Fibroblast of upper back skin (primary cell): Measurements from ENCODE around the gene PARP3.

Experiments
- DNase-seq: peaks from one replicate; pipeline ENCODE4 v3.0.0-alpha.2; 2013

PARP3 gene

DNA sequence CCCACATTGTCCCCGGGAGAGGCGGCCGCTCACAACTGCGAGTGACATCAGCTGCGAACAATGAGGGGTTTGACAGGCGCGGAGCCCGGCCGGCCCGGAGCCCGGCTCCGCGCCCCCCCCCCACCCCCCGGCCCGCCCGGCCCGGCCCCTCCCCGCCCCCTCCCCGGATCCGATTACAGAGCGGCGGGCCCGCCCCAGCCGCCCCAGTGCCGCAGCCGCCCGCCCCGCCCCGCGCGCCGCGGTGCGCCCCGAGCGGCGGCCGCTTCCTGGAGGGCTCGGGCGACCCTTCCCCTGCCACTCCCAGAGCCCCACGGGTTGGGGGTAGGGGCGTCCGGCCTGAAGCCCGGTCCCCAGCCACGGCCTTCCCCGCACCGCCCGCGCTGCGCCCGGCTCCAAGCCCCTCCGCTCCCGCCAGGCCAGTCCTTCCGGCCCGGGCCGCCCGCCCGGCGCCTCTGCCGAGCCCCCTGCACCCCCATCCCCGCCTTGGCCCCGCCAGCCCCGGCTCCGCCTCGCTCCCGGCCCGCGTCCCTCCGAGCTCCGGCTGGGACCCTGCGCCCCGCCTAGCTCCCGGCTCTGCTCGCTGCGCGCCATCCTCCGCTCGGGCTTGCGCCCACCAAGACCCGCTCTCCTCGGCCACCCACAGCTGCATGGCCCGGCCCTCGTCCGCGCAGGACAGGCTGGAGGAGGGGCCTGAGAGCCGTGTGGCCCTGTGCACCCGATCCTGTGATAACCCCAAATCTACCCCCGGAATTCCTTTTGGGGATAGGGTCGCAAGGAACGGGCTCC lies 25.4 kb downstream of the PARP3 start, which contains the start of gene PCBP4:
Gene PCBP4 (minus strand): TSS at position 71 of the 786 bp plus-strand sequence. CDS start 6,214 bp downstream, outside the sequence.
- peak; percentile 55 for DNase-seq

DNA sequence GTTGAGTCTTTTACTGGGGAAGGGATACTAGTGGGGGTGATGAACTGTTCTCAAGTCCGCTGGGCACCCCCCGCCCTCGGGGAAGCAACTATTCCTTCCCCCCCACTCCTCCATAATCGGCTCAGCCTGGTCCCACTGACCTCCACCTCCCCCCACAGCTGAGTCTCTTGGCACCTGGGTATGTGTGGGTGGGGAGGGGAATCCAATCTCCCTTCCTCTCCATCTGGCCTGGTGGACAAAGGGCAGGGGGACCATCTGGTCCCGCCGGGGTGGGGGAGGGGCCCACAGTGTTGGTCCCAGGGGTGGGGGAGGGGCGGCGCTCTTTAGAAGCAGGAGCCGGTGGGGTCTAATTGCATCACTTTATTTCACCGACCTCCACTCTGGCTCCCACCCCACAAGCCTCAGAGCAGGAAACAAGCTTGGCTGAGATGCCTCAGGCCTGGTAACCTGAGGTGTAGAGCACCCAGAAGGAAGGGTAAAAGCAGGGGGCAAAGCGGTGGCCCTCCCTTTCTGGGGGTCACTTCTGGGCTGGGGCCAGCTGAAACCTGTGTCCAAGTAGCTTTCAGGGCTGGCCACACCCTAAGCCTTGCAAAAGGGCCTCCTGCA lies 26.1 kb downstream of the PARP3 start:
- DNase-seq, result peak; percentile 57

DNA sequence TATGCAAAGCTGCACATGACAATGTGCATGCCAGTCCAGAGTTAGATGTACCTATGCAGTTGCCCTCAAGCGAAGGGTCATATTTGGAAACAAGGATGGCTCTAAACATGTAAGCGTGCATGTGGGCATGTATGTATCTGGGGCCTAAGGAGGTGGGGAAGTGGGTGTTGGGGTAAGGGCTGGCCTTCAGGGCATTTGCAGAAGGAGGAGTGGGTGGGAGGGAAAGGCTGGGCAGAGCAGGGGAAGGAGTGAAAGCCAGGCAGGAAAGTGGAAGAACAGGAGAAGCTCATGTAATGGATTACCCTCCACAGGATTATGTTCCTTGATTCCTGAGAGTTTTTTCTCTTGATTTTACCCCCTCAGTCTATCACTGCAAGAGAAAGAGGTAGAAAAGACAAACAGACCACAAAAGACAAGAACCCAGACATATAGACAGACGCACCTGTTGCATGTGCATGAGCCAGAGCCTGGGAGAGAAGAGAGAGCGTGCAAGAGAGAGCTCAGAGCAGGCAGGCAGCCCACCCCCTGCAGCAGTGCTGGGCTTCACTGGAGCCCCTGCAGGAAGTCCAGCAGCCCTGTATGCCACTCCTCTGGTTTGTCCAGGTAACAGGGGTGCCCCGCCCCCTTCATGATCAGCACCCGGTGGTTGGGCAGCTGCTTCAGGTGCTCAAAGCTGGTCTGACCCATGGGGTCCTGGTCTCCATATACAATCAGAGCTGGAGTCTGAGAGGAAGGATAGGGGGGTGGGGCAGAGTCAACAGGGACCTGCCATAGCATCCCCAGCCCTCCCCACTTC lies 26.9 kb downstream of the PARP3 start:
- no peak for DNase-seq

DNA sequence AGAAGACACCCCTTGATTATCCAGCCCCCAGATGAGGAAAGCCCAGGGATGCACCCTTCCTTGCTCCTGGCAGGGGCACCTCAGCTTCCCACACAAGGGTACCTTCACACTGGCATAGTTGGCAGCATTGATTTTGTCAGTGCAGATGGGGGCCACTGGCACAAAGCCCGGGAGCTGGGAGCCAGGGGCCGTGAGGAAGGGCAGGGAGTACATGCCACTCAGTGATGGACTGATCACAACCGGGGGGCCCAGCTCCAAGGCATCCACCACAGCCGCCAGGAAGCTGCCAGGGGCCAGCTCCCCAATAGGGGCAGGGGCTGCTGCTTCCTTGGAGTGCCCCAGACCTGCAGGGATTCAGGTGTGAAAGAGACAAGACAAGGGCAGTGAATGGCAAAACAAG lies 27.7 kb downstream of the PARP3 start:
- no peak for DNase-seq

DNA sequence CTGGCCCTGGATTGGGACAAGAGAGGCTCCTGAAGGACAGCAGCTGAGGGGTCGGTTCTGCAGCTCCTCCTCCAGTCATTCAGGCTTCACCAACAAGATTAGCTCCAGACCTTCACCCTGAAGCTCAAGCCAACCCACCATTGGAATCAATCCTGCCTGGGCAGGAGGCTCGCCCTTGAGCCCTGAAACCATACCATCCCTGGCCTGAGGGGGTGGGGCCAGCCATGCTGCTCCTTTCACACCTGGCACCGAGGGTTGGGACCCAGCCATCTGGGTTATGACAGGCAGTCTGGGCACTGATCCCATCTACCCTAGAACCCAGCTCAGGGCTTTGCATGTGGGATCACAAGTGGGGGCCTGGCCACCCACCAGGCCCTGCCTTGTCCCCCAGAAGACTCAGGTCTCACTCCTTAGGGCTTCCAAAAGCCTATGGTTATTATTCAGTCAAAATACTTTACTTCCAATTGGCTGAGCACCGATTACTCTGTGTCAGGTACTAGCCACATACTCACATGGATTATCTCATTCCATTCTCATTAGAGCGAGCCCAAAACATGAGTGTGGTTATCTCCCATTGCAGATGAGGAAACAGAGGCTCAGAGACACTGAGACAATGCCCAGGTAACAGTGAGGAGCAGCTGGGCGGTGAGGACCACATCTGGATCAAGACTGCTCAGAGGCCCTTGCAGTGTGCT lies 28.6 kb downstream of the PARP3 start:
- no peak for DNase-seq

DNA sequence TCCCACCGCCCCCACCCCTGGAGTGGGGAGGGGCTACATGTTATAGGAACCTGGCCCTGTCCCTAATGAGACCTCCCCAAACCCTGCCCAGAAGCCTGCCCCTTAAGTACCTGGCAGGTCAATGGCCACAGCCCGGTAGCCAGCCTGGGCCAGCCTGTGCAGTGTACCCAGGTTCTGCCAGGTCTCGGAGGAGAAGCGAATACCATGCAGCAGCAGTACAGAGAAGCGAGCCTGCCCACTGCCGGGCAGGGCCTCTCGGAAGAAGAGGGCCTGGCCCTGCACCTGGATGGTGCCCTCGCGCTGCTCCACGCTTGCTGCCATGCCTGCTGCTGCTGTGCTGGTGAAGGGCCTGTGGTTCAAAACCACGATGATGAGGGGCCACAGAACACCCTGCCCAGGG lies 29.2 kb downstream of the PARP3 start:
- DNase-seq, result no peak

DNA sequence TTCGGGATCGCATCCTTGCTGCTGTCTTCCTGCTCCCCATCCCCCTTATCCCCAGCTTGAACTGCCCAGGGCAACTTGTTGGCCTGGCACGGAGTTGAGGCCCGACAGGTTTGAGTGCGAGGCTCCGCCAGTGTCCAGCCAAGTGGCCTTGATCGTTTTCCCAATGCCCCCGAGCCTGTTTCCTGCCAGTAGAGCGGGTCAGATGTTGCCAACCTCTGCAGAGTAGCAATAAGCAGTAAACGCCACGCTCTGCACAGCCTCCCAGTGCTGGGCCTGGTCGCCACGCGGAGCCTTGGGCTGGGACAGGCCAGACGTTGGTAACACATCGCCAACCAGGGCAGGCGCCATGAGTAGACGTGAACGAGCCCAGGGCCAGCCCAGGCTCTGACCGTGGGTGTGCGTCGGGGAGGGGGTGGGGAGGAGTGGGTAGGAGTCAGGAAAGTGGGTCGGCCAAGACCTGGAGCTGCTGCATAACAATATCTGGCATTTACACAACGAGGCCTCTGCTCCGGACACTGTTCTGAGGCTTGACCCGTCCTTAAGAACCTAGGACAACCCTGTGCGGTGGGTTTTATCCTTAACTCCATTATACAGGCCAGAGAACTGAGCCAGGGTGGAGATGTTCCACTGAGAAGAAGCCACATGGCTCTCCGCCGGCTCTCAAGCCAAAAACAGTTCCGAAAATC lies 32.3 kb downstream of the PARP3 start:
- DNase-seq, result no peak

DNA sequence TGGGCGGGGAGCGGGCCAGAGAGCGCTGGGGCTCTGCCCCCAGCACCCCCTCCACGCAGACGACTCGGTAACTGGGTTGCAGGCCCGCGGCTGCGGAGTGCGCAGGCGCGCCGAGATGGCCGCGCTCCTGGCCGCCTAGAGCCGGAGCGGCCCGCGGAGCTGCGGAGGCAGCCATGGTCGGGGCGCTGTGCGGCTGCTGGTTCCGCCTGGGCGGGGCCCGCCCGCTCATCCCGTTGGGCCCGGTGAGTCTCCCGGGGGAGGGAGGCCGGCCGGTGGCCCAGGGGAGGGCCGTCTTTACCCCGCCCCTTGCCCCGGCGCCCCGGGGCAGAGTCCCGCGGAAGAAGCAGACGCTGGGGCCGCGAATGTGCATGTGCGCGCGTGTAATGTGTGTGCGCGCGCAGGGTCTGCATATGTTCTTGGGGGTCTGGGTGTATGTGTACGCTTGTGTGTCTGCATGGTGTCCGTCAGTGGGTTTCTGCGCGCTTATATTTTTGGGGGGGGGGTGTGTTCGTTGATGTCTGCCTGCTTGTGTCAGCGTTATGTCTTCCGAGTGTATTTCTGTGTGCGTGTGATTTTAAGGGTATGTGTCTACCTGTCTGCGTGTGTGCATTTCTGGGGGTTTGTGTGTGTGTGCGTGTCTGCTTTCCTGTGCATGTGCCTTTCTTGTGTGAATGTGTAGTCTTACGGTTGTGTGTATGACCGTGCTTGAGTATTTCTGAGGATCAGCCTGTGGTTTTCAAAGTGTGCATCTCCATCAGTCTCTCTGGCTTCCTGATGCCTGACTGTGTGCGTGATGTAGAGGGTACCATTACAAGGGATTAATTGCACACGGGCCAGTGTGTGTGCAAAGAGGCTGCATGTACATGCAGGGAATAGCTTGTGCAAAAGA lies 33.0 kb downstream of the PARP3 start, which contains the start of gene ABHD14A:
Gene ABHD14A (plus strand): TSS at position 102 of the 889 bp plus-strand sequence. CDS start 72 bp downstream, at position 174.
- peak; percentile 60 for DNase-seq

DNA sequence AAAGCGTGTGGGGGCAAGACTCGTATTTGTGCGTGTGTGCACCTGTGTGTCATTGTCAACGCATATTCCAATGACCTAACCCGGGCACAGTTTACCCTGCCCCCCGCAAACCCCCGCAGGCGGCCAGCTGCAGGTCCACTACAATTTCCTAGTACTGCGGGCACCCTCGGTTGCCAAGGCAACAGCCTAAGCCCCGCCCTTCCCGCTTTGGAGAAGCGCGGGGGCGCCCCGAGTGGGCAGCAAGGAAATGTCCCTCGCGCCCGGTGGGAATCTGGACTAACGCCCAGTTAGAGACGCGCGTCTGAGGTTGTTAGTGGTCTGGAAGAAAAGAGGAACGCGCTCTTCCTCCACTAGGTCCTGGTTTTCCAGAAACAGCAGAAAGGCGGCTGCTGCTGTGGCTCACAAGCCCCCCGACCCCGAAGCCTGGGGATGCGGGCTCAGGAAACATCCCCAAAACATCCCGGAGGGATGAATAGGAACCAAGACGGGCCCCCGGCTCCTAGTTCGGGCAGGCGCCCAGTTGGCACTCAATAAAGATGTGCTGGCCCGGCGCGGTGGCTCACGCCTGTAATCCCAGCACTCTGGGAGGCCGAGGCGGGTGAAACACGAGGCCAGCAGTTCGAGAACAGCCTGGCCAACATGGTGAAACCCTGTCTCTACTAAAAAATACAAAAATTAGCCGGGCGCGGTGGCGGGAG lies 33.8 kb downstream of the PARP3 start:
- DNase-seq, result peak; percentile 67

DNA sequence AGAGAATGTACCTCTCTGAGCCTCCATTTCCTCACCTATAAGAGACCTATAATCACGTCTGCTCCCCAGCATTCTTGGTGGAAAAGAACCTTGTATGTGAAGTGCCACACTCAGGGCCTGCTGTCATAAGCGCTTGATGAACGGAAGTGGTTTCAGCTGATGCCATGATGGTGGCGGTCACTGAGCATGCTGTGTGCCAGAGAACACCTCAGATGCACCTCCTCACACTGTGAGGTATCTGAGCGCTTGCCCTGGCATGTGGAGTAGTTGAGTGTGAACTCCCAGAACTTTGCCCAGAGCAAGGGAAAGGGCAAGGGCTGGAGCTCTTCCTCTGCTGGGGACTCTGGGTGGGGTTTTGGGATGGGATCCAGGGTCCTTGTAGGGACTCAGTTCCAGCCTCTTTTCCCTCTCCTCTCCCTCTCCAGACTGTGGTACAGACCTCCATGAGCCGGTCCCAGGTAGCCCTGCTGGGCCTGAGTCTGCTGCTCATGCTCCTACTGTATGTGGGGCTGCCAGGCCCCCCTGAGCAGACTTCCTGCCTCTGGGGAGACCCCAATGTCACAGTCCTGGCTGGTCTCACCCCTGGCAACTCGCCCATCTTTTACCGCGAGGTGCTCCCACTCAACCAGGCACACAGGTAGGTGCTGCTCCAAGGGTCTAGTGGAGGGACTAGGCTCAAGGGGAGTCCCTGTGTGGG lies 35.4 kb downstream of the PARP3 start:
- DNase-seq, result no peak

DNA sequence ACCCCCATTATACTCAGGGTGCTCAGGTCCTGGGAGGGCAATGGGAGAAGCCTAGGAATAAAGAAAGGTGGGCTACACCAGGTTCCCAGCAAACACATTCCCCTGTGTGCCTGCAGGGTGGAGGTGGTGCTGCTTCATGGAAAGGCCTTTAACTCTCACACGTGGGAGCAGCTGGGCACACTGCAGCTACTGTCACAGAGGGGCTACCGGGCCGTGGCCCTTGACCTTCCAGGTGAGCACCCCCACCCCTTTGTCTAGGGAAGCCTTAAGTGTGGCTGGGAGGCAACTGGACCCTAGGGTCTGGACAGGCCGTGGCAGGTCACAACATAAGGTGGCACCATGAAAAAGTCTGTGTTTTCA lies 36.0 kb downstream of the PARP3 start:
- no peak for DNase-seq

DNA sequence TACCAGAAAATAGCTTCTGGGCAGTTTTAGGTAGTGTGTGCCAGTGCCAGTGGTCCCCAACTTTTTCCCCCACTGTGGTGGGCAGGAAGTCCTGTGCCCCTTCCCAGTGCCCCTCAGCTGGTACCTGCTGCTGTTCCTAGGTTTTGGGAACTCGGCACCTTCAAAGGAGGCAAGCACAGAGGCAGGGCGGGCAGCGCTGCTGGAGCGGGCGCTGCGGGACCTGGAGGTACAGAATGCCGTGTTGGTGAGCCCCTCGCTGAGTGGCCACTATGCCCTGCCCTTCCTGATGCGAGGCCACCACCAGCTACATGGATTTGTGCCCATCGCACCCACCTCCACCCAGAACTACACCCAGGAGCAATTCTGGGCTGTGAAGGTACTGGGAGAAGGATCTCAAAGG lies 38.1 kb downstream of the PARP3 start:
- DNase-seq, result no peak

DNA sequence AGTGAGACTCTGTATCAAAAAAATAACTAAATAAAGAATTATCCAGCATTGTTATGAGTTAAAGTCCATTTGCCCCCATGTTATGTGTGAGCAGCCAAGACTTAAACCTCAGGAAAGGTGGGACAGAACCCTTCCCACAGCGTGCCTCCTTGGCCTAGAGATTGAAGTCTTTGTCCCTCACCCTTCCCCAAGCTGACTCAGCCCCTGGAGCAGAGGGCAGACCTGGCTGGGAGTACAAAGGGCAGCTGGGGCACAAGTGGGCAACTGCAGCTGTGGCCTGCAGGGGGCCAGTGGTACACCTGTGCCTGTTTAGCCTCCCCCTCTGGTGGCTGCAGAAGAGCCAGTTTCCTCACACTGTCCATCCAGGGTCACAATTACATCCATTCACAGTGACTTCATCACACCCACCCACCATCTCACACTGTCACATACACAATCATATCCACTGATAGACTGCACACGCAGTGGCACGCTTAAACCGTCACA lies 40.2 kb downstream of the PARP3 start:
- DNase-seq, result no peak

DNA sequence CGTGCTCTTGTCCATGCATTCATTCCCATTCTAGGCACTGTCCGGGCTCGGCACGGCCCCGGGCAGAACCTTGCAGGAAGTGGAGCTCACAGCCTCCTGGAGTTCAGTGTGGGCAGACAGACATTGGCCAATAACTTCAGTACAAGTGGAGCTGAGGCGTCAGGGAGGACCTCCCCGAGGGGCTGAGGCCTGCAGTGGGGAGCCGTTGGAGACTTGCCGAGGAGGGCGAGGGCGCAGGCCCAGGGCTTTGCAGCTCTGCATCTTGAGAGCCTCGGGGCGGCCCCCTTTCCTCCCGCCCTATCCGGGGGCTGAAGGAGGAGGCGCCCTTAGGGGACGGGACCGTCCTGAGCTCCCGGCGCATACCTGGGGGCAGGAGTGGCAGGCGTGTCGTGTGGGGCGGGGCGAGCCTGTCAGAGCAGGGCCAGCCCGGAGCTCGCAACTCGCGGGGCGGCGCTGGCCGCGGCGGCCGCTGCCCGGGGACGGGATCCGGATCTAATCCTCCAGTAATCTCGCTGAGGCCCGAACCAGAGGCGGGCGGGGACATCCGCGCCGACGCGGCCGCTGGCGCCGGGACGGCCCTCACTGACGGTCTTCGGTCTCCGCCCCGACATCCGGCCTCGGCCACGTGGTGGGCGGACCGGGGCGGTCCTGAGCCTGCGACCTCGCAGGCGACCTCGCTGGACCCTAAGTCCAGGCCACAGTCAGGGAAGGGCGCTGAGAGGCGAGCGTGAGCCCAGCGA lies 40.8 kb downstream of the PARP3 start, which contains the start of gene ACY1:
Gene ACY1 (plus strand): TSS at position 698 of the 740 bp plus-strand sequence. CDS start 530 bp downstream, outside the sequence.
- DNase-seq, result peak; percentile 77

DNA sequence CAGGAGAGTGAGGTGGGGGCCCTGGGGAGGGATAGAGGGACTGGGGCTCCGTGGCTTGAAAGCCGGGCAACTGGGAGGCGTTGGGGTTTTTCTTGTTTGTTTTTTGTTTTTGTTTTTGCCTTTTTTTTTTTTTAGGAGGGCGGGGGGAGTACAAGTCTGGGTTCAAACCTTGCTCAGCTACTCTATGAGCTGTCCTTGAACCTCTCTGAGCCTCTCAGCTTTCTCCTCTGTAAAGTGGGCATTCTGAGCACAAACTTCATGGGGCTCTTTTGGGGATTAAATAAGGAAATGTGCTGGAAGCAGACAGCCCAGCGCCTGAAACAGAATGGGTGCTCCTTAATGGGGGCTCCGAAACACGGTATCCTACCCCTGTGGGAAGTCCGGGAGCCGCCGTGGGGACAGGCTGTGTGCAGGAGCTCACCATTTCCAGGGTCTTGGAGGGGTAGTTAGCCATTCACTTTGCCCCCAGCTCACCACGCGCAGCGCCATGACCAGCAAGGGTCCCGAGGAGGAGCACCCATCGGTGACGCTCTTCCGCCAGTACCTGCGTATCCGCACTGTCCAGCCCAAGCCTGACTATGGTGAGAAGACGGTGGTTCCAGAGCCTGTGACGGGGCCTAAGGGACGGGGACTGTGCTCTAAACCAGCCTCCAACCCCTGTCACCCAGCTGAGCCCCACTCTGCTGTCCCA lies 41.6 kb downstream of the PARP3 start:
- DNase-seq, result no peak

DNA sequence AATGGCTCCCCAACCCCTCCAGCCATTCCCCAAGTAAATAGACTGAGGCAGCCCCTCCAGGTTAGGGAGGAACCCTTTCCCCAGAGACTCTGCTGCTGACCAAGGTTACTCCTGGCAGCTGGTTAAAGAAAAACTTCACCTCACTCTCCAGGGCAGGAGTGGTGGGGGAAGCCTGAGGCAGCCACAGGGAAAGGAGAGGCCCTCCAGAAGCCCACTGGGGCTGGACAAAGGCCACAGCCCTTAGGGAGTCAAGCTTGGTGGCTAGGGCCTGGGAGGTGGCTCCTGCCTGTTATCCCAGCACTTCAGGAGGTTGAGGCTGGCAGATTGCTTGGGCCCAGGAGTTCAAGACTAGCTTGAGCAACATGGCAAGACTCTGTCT lies 42.1 kb downstream of the PARP3 start:
- no peak for DNase-seq

DNA sequence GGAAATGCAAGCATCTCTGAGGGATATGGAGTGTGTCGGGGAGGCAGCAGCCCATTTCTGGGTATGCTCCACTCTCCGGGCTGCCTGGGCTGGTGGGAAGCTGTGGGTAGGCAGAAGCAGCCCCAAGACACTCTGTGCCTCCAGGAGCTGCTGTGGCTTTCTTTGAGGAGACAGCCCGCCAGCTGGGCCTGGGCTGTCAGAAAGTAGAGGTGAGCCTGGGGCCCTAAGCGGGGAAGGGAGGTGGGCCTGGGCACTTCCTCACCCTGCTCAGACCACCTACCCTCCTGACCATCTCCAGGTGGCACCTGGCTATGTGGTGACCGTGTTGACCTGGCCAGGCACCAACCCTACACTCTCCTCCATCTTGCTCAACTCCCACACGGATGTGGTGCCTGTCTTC lies 42.9 kb downstream of the PARP3 start:
- DNase-seq, result no peak
